ENCODE results near the gene PMM2. TPM values are rescaled to one million over a fixed set of nuclear protein-coding genes. Genes with fewer than 3 reads are reported as not detected.

PMM2 gene
- total RNA-seq, 6 donors from 2014 or later: 27.2 to 37.1 (median 29.8) TPM

GRCh38 chr16:8763083-8763482 is 34.6 kb upstream of the PMM2 start:
- no peak for DNase-seq
- no peaks in the 10 kb centered on the region for H3K27me3 ChIP-seq
- ATAC-seq (ENCODE audit: low FRiP score in 2 of 2): no peak
- H3K4me3 ChIP-seq: no peak overlapping the region
- H3K9me3 ChIP-seq: no peaks in the 10 kb centered on the region
- H3K4me1 ChIP-seq: no peaks in the 10 kb centered on the region
- peaks cover 0 to 5% (median 1%) of the 10 kb centered on the region in 4 donors for H3K36me3 ChIP-seq
- H3K27ac ChIP-seq: no peak overlapping the region
- 94 to 100% methylated on average over 3 of the region's 3 CpGs for WGBS, 2 donors
- TF ChIP-seq, protein P1, sequence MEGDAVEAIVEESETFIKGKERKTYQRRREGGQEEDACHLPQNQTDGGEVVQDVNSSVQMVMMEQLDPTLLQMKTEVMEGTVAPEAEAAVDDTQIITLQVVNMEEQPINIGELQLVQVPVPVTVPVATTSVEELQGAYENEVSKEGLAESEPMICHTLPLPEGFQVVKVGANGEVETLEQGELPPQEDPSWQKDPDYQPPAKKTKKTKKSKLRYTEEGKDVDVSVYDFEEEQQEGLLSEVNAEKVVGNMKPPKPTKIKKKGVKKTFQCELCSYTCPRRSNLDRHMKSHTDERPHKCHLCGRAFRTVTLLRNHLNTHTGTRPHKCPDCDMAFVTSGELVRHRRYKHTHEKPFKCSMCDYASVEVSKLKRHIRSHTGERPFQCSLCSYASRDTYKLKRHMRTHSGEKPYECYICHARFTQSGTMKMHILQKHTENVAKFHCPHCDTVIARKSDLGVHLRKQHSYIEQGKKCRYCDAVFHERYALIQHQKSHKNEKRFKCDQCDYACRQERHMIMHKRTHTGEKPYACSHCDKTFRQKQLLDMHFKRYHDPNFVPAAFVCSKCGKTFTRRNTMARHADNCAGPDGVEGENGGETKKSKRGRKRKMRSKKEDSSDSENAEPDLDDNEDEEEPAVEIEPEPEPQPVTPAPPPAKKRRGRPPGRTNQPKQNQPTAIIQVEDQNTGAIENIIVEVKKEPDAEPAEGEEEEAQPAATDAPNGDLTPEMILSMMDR (IDR thresholded peaks at IDR 0.05): no peak
- TF ChIP-seq POLR2A (IDR thresholded peaks at IDR 0.05): no peak
- no peak for TF ChIP-seq EP300 (IDR thresholded peaks at IDR 0.05)
- no peak for TF ChIP-seq POLR2AphosphoS5 (IDR thresholded peaks at IDR 0.05)

GRCh38 chr16:8763899-8764298 is 33.7 kb upstream of the PMM2 start:
- H3K36me3 ChIP-seq: peaks cover 0 to 11% (median 7%) of the 10 kb centered on the region in 4 donors
- no peak for DNase-seq
- ATAC-seq (ENCODE audit: low FRiP score in 2 of 2): no peak
- no peak overlapping the region for H3K27ac ChIP-seq
- no peaks in the 10 kb centered on the region for H3K4me1 ChIP-seq
- no peaks in the 10 kb centered on the region for H3K9me3 ChIP-seq
- 78 to 88% methylated on average over 9 to 10 of the region's 10 CpGs for WGBS, 2 donors
- no peaks in the 10 kb centered on the region for H3K27me3 ChIP-seq
- H3K4me3 ChIP-seq: no peak overlapping the region
- TF ChIP-seq POLR2AphosphoS5 (IDR thresholded peaks at IDR 0.05) (no peak), POLR2A (IDR thresholded peaks at IDR 0.05) (no peak), EP300 (IDR thresholded peaks at IDR 0.05) (no peak)
- TF ChIP-seq, protein P1 (IDR thresholded peaks at IDR 0.05): no peak

DNA sequence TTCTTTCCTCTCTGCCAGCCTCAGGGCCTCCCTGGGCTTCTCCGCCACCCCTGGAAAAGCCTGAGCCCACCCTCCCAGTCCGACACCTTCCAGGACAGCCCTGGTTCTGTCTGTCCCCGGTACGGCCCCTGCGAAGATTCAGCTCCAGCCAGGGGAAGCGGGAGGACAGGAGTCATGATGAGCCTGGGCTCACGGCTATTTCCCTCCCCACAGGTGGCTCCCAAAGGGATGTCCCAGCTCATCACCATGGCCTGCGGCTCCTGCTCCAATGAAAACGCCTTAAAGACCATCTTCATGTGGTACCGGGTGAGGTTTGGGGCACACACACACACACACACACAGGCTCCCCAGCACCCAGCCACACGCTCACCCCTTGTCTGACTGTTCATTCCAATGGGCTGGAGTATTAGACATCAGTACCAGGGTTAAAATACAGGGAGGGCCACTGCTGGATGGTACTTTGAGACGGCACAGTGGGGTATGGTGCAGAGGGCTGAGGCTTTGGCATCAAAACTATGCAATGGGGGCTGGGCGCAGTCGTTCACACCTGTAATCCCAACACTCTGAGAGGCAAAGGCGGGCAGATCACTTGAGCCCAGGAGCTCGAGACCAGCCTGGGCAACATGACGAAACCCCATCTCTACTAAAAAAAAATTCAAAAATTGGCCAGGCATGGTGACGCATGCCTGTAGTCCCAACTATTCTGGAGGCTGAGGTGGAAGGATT is 33.0 kb upstream of the PMM2 start:
- no peak for TF ChIP-seq POLR2A (IDR thresholded peaks at IDR 0.05)
- TF ChIP-seq, protein P1 (IDR thresholded peaks at IDR 0.05): no peak
- TF ChIP-seq EP300 (IDR thresholded peaks at IDR 0.05): no peak
- no peak for TF ChIP-seq POLR2AphosphoS5 (IDR thresholded peaks at IDR 0.05)
- Histone ChIP-seq H3K4me3 (no peak overlapping the region), H3K9me3 (no peaks in the 10 kb centered on the region), H3K27ac (no peak overlapping the region), H3K27me3 (no peaks in the 10 kb centered on the region), H3K36me3 (peaks cover 0 to 13% (median 7%) of the 10 kb centered on the region in 4 donors), H3K4me1 (no peaks in the 10 kb centered on the region)
- ATAC-seq (ENCODE audit: low FRiP score in 2 of 2): no peak
- no peak for DNase-seq
- 90 to 93% methylated on average over 15 to 18 of the region's 18 CpGs for WGBS, 2 donors

- ATAC-seq (ENCODE audit: low FRiP score in 2 of 2): no peak
- Histone ChIP-seq H3K9me3 (no peaks in the 10 kb centered on the region), H3K4me3 (no peak overlapping the region), H3K27ac (no peak overlapping the region), H3K27me3 (no peaks in the 10 kb centered on the region), H3K4me1 (no peaks in the 10 kb centered on the region), H3K36me3 (peaks cover 0 to 13% (median 7%) of the 10 kb centered on the region in 4 donors)
- WGBS, 2 donors: 94 to 95% methylated on average over 4 to 8 of the region's 8 CpGs
- TF ChIP-seq, protein P1 (IDR thresholded peaks at IDR 0.05): no peak
- no peak for TF ChIP-seq EP300 (IDR thresholded peaks at IDR 0.05)
- no peak for DNase-seq
Observed at GRCh38 chr16:8767176-8767575, 30.5 kb upstream of the PMM2 start.

DNA sequence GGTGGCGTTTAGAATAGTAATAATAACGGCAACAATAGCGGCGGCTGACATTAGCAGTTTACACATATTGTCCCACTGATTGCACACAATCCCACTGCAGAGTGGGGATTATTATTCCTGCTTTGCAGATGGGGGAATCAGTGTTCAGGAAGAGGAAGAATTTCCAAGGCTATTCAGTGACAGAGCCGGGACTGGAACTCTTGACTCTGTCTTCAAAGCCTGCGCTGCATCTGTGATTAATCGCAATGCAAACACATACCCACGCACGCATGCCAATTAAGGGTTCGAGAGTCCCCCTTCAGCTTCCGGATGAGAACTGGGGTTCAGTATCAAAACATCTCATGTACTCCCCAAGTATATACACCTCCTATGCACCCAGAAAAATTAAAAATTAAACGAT is 29.4 kb upstream of the PMM2 start:
- 96 to 99% methylated on average over 12 of the region's 12 CpGs for WGBS, 2 donors
- no peaks in the 10 kb centered on the region for H3K27me3 ChIP-seq
- DNase-seq: no peak
- TF ChIP-seq, protein P1 (IDR thresholded peaks at IDR 0.05): no peak
- TF ChIP-seq EP300 (IDR thresholded peaks at IDR 0.05) (no peak), POLR2AphosphoS5 (IDR thresholded peaks at IDR 0.05) (no peak), POLR2A (IDR thresholded peaks at IDR 0.05) (no peak)
- no peak overlapping the region for H3K27ac ChIP-seq
- no peak overlapping the region for H3K4me3 ChIP-seq
- H3K4me1 ChIP-seq: no peaks in the 10 kb centered on the region
- no peaks in the 10 kb centered on the region for H3K9me3 ChIP-seq
- H3K36me3 ChIP-seq: peaks cover 0 to 19% (median 8%) of the 10 kb centered on the region in 4 donors
- no peak for ATAC-seq (ENCODE audit: low FRiP score in 2 of 2)
